HepG2 (cell line): ENCODE results near the gene RPS2. TPM values are rescaled to one million over a fixed set of nuclear protein-coding genes. Genes with fewer than 3 reads are reported as not detected.

ENCODE experiments used
- ATF3 ChIP-seq: sonication (generic); formaldehyde crosslinking; IDR thresholded peaks from 2 replicates; pipeline ENCODE4 v1.4.0; 2020; ENCODE audit warnings: missing genetic modification reagents
- CBX2 ChIP-seq, 2 experiments: fragments of 200-600 bp in 1 of 2; sonication (generic); formaldehyde crosslinking in 1 of 2; IDR thresholded peaks; 2 replicates each; pipeline versions ENCODE4 v1.7.0 to v1.8.1; 2018 to 2022; ENCODE audit warnings: low read depth in 2 of 2, low read length in 1 of 2, mild to moderate bottlenecking in 1 of 2, missing genetic modification reagents in 1 of 2
- HNRNPLL ChIP-seq: fragments of 200-400 bp; formaldehyde crosslinking; IDR thresholded peaks from 2 replicates; pipeline ENCODE4 v1.6.1; 2017; ENCODE audit warnings: mild to moderate bottlenecking, low read depth, low read length; ENCODE audit not compliant: poor library complexity, severe bottlenecking
- KDM5A ChIP-seq: fragments of 200-600 bp; sonication (generic); IDR thresholded peaks from 2 replicates; pipeline ENCODE4 v1.7.0; 2018; ENCODE audit warnings: antibody characterized with exemption, mild to moderate bottlenecking, low read length, borderline replicate concordance
- NPAS2 ChIP-seq: sonication (generic); formaldehyde crosslinking; IDR thresholded peaks from 2 replicates; pipeline ENCODE4 v1.8.0; 2022; ENCODE audit warnings: mild to moderate bottlenecking, missing genetic modification reagents, borderline replicate concordance
- REL ChIP-seq: sonication (generic); formaldehyde crosslinking; conservative IDR thresholded peaks from 2 replicates; pipeline ENCODE4 v1.8.0; 2022; ENCODE audit warnings: mild to moderate bottlenecking, missing genetic modification reagents, moderate library complexity
- RXRA ChIP-seq: sonication (generic); formaldehyde crosslinking; IDR thresholded peaks from 2 replicates; pipeline ENCODE4 v1.5.1; 2020; ENCODE audit warnings: missing genetic modification reagents
- SNAI1 ChIP-seq: sonication (generic); formaldehyde crosslinking; IDR thresholded peaks from 2 replicates; pipeline ENCODE4 v1.5.0; 2020; ENCODE audit warnings: mild to moderate bottlenecking, missing genetic modification reagents, borderline replicate concordance
- SRSF1 ChIP-seq: fragments of 200-400 bp; formaldehyde crosslinking; optimal IDR thresholded peaks from 2 replicates; pipeline ENCODE3; 2017; ENCODE audit warnings: mild to moderate bottlenecking, low read depth, low read length, moderate library complexity
- SRSF9 ChIP-seq: fragments of 200-400 bp; formaldehyde crosslinking; IDR thresholded peaks from 2 replicates; pipeline ENCODE4 v1.6.1; 2018; ENCODE audit warnings: borderline replicate concordance, mild to moderate bottlenecking, low read depth, low read length; ENCODE audit not compliant: insufficient read depth, poor library complexity, severe bottlenecking
- SRY ChIP-seq: sonication (generic); formaldehyde crosslinking; IDR thresholded peaks from 2 replicates; pipeline ENCODE4 v1.8.0; 2022; ENCODE audit warnings: mild to moderate bottlenecking, missing genetic modification reagents
- ZBTB3 ChIP-seq: sonication (generic); formaldehyde crosslinking; IDR thresholded peaks from 2 replicates; pipeline ENCODE4 v1.4.0; 2020; ENCODE audit warnings: low read depth, mild to moderate bottlenecking, moderate library complexity, missing genetic modification reagents, borderline replicate concordance
- ZFAT ChIP-seq: sonication (generic); formaldehyde crosslinking; conservative IDR thresholded peaks from 2 replicates; pipeline ENCODE4 v1.8.1; 2023; ENCODE audit warnings: missing genetic modification reagents, inconsistent platforms
- ZNF10 ChIP-seq: sonication (generic); formaldehyde crosslinking; IDR thresholded peaks from 2 replicates; pipeline ENCODE4 v1.4.0; 2020; ENCODE audit warnings: mild to moderate bottlenecking, low read depth, missing genetic modification reagents, borderline replicate concordance
- ZNF225 ChIP-seq: sonication (generic); formaldehyde crosslinking; IDR thresholded peaks from 2 replicates; pipeline ENCODE4 v1.4.0; 2020; ENCODE audit warnings: mild to moderate bottlenecking, missing genetic modification reagents
- ZNF362 ChIP-seq: sonication (generic); formaldehyde crosslinking; IDR thresholded peaks from 2 replicates; pipeline ENCODE4 v1.4.0; 2020; ENCODE audit warnings: missing genetic modification reagents, mild to moderate bottlenecking, borderline replicate concordance
- ZNF780A ChIP-seq: sonication (generic); formaldehyde crosslinking; IDR thresholded peaks from 2 replicates; pipeline ENCODE4 v1.8.0; 2022; ENCODE audit warnings: mild to moderate bottlenecking, missing genetic modification reagents, moderate library complexity
- polyA plus RNA-seq, 8 experiments: library from polyadenylated mRNA; depleted of rRNA in 3 of 8; stranded (reverse) in 7 of 8; unstranded in 1 of 8; fragments of >200 nt; fragmentation: Illumina TruSeq in 4 of 8; extraction: Trizol in 4 of 8; gene quantifications; 2 replicates each; pipeline versions ENCODE4 v1.2.1 to v1.2.3, GENCODE V29; 2011 to 2016; ENCODE audit warnings: low read depth in 4 of 8, missing spikeins in 1 of 8, mixed read lengths in 1 of 8; ENCODE audit not compliant: insufficient read depth in 1 of 8
- total RNA-seq, 5 experiments: library from RNA; depleted of rRNA; stranded (reverse); fragments of >200 nt; fragmentation: Illumina TruSeq; extraction: Trizol; gene quantifications; 2 replicates each; pipeline ENCODE4 v1.2.3, GENCODE V29; 2016; ENCODE audit warnings: low read depth in 1 of 5
- TF ChIP-seq, protein P1 (sequence below): sonication (generic); formaldehyde crosslinking; IDR thresholded peaks from 2 replicates; pipeline ENCODE4 v1.4.0; 2020; ENCODE audit warnings: missing genetic modification reagents
- TF ChIP-seq, protein P2 (sequence below): sonication (generic); formaldehyde crosslinking; IDR thresholded peaks from 2 replicates; pipeline ENCODE4 v1.4.0; 2020; ENCODE audit warnings: missing genetic modification reagents; ENCODE audit errors: not compliant biosample characterization

RPS2 gene
- total and polyA plus RNA-seq, 2 of the 13 experiments (the other 11 are each of a cell fraction or from before 2014, with no cell fraction given): 1,908 to 4,514 TPM

GRCh38 chr16:1990351-1991134 lies 25.9 kb upstream of the RPS2 start (continued):
- TF ChIP-seq, protein P1, sequence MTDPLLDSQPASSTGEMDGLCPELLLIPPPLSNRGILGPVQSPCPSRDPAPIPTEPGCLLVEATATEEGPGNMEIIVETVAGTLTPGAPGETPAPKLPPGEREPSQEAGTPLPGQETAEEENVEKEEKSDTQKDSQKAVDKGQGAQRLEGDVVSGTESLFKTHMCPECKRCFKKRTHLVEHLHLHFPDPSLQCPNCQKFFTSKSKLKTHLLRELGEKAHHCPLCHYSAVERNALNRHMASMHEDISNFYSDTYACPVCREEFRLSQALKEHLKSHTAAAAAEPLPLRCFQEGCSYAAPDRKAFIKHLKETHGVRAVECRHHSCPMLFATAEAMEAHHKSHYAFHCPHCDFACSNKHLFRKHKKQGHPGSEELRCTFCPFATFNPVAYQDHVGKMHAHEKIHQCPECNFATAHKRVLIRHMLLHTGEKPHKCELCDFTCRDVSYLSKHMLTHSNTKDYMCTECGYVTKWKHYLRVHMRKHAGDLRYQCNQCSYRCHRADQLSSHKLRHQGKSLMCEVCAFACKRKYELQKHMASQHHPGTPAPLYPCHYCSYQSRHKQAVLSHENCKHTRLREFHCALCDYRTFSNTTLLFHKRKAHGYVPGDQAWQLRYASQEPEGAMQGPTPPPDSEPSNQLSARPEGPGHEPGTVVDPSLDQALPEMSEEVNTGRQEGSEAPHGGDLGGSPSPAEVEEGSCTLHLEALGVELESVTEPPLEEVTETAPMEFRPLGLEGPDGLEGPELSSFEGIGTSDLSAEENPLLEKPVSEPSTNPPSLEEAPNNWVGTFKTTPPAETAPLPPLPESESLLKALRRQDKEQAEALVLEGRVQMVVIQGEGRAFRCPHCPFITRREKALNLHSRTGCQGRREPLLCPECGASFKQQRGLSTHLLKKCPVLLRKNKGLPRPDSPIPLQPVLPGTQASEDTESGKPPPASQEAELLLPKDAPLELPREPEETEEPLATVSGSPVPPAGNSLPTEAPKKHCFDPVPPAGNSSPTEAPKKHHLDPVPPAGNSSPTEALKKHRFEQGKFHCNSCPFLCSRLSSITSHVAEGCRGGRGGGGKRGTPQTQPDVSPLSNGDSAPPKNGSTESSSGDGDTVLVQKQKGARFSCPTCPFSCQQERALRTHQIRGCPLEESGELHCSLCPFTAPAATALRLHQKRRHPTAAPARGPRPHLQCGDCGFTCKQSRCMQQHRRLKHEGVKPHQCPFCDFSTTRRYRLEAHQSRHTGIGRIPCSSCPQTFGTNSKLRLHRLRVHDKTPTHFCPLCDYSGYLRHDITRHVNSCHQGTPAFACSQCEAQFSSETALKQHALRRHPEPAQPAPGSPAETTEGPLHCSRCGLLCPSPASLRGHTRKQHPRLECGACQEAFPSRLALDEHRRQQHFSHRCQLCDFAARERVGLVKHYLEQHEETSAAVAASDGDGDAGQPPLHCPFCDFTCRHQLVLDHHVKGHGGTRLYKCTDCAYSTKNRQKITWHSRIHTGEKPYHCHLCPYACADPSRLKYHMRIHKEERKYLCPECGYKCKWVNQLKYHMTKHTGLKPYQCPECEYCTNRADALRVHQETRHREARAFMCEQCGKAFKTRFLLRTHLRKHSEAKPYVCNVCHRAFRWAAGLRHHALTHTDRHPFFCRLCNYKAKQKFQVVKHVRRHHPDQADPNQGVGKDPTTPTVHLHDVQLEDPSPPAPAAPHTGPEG (CRISPR knock-in tag): no peak
- TF ChIP-seq ZNF362 (CRISPR knock-in tag) (no peak), HNRNPLL (peak; percentile 19), ZNF225 (no peak), NPAS2 (CRISPR knock-in tag) (no peak), RXRA (CRISPR knock-in tag) (peak; percentile 41; the same call in 1 of the 2 replicates), SRSF9 (no peak), ZFAT (CRISPR knock-in tag) (no peak), SRSF1 (no peak), ZBTB3 (CRISPR knock-in tag) (no peak), ATF3 (peak; percentile 45; the same call in 1 of the 2 replicates), KDM5A (no peak), SRY (no peak; the same call in 1 of the 2 replicates), CBX2 (IDR thresholded peaks at IDR 0.05; ENCODE audit: low read depth, low read length) (no peak), CBX2 (CRISPR knock-in tag; IDR thresholded peaks at IDR 0.05; ENCODE audit: low read depth) (no peak), ZNF10 (CRISPR knock-in tag) (no peak), SNAI1 (no peak), ZNF780A (no peak), REL (CRISPR knock-in tag) (no peak)
- TF ChIP-seq, protein P2, sequence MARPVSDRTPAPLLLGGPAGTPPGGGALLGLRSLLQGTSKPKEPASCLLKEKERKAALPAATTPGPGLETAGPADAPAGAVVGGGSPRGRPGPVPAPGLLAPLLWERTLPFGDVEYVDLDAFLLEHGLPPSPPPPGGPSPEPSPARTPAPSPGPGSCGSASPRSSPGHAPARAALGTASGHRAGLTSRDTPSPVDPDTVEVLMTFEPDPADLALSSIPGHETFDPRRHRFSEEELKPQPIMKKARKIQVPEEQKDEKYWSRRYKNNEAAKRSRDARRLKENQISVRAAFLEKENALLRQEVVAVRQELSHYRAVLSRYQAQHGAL (CRISPR knock-in tag): no peak
